GM21786 (cell line): Measurements from ENCODE around the gene PLIN5.
"Not testable (repeated sequence)": the region's sequence is repeated elsewhere in the genome, so short reads cannot be mapped to it uniquely, and the experiment has no call there.

Experiments
- ATAC-seq: cut with Tn5 transposase; IDR thresholded peaks from one replicate; pipeline ENCODE4 v1.9.1; 2021; ENCODE audit not compliant: unreplicated experiment

PLIN5 gene

GRCh38 chr19:4543842-4544647, 9.0 kb upstream of the PLIN5 start:
- ATAC-seq: no peak

- ATAC-seq: no peak
These were observed 8.1 kb upstream of the PLIN5 start for GRCh38 chr19:4542896-4543841.

- ATAC-seq: not testable (repeated sequence)
These were observed 6.8 kb upstream of the PLIN5 start for GRCh38 chr19:4541806-4542145.

GRCh38 chr19:4541114-4541805, 6.2 kb upstream of the PLIN5 start:
- no peak for ATAC-seq

- ATAC-seq: no peak
These were observed 4.9 kb upstream of the PLIN5 start, which contains the start of gene LRG1 for GRCh38 chr19:4539693-4540581. TSS of gene LRG1 (minus strand) at chr19:4540036. CDS start at chr19:4540013, 23 bp downstream.

- ATAC-seq: no peak
These were observed 4.2 kb upstream of the PLIN5 start for GRCh38 chr19:4539169-4539692.

- no peak for ATAC-seq
These were observed 3.6 kb upstream of the PLIN5 start for GRCh38 chr19:4538601-4538954.

- no peak for ATAC-seq
These were observed 3.1 kb upstream of the PLIN5 start for GRCh38 chr19:4537953-4538600.

GRCh38 chr19:4536798-4537197, 1.8 kb upstream of the PLIN5 start:
- no peak for ATAC-seq

- ATAC-seq: no peak
These were observed 1.1 kb downstream of the PLIN5 start for GRCh38 chr19:4533835-4534424.

GRCh38 chr19:4533334-4533733, 1.7 kb downstream of the PLIN5 start:
- no peak for ATAC-seq

- ATAC-seq: no peak
These were observed 3.4 kb downstream of the PLIN5 start for GRCh38 chr19:4531562-4532165.

- no peak for ATAC-seq
These were observed 5.0 kb downstream of the PLIN5 start for GRCh38 chr19:4529924-4530522.

- ATAC-seq: no peak
These were observed 6.2 kb downstream of the PLIN5 start for GRCh38 chr19:4528843-4529242.

GRCh38 chr19:4527377-4527776, 7.6 kb downstream of the PLIN5 start:
- not testable (repeated sequence) for ATAC-seq

GRCh38 chr19:4525563-4526002, 9.4 kb downstream of the PLIN5 start:
- no peak for ATAC-seq

GRCh38 chr19:4524808-4525562, 10.0 kb downstream of the PLIN5 start:
- no peak for ATAC-seq
